ENCODE measurements around the gene CLIC4. TPM values are rescaled to one million over a fixed set of nuclear protein-coding genes. Genes with fewer than 3 reads are reported as not detected.

The CLIC4 gene
- polyA plus RNA-seq, 1 donor (not counting 4 experiments of a cell fraction or from before 2014, with no cell fraction given): 130 TPM

DNA sequence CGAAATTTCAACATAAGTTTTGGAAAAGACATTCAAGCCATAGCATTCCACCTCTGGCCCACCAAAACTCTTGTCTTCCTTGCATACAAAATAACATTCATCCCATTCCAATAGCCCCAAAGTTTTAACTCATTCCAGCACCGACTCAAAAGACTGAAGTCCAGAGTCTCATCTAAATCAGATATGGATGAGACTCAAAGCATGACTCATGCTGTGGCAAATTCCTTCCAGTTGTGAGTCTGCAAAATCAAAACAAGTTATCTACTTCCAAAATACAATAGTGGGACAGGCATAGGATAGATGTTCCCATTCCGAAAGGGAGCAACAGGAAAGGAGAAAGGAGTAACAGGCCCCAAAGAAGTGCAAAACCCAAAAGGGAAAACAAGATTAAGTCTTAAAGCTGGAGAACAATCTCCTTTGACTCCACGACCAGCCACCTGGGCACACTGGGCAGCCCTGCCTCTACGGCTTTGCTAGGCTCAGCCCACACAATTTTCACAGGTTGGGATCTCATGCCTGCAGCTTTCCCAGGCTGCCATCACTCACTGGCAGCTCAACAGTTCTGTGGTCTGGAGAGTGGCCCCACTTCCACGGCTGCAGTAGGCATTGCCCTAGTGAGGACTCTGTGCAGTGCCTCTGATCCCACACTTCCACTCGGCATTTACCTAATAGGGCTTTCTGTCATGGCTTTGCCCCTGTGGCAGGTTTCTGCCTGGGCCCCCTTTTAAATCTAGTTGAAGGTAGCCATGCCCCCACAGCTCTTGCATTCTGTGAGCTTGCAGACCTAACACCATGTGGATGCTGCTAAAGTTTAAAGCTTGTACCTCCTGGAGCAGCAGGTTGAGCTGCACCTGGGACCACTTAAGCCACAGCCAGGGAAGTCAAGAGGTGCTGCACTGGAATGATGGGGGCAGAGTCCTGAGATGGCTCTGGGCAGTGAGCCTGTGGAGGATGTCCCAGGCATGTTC is 133.8 kb downstream of the CLIC4 start:
- TF ChIP-seq, protein P1, sequence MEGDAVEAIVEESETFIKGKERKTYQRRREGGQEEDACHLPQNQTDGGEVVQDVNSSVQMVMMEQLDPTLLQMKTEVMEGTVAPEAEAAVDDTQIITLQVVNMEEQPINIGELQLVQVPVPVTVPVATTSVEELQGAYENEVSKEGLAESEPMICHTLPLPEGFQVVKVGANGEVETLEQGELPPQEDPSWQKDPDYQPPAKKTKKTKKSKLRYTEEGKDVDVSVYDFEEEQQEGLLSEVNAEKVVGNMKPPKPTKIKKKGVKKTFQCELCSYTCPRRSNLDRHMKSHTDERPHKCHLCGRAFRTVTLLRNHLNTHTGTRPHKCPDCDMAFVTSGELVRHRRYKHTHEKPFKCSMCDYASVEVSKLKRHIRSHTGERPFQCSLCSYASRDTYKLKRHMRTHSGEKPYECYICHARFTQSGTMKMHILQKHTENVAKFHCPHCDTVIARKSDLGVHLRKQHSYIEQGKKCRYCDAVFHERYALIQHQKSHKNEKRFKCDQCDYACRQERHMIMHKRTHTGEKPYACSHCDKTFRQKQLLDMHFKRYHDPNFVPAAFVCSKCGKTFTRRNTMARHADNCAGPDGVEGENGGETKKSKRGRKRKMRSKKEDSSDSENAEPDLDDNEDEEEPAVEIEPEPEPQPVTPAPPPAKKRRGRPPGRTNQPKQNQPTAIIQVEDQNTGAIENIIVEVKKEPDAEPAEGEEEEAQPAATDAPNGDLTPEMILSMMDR (optimal IDR thresholded peaks at IDR 0.05 in 1 of 3, IDR thresholded peaks at IDR 0.05 in 1 of 3, conservative IDR thresholded peaks at IDR 0.05 in 1 of 3; ENCODE audit: extremely low read depth in 1 of 3, insufficient read depth in 2 of 3, low read length in 3 of 3): no peak
- no peak for TF ChIP-seq EZH2 (IDR thresholded peaks at IDR 0.05; ENCODE audit: low read length)

DNA sequence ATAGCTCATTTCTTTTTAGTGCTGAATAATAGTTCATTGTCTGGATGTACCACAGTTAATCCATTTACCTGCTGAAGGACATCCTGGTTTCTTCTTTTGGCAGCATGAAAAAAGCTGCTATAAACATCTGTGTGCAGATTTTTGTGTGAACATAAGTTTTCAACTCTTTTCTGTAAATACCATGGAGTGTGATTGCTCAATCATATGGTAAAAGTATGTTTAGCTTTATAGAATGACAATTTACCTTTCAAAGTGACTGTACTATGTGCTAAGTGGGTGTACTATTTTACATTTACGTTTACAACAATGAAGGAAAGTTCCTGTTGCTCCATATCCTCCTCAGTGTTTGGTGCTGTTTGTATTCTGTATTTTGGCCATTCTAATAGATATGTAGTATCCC is 135.8 kb downstream of the CLIC4 start:
- Histone ChIP-seq H3K36me3 (ENCODE audit: control insufficient read depth in 2 of 2, extremely low read depth in 1 of 2, insufficient read depth in 2 of 2, low read length in 2 of 2) (no peaks in the 10 kb centered on the region), H3K9me3 (ENCODE audit: control insufficient read depth, low read depth, low read length) (no peaks in the 10 kb centered on the region), H4K20me1 (ENCODE audit: control insufficient read depth, extremely low read depth, insufficient read depth, low read length) (peaks cover 2% of the 10 kb centered on the region), H3K27me3 (ENCODE audit: control insufficient read depth, extremely low read depth, insufficient read depth, low read length) (peaks cover 3% of the 10 kb centered on the region), H3K4me3 (ENCODE audit: control insufficient read depth in 2 of 3, extremely low read depth in 1 of 3, insufficient read depth in 2 of 3, low read depth in 1 of 3, low read length in 3 of 3) (no peak overlapping the region), H3K27ac (ENCODE audit: control insufficient read depth, insufficient read depth, low read length) (no peak overlapping the region), H3K4me1 (ENCODE audit: control insufficient read depth, extremely low read depth, insufficient read depth, low read length) (peaks cover 3% of the 10 kb centered on the region), H3K9me1 (ENCODE audit: control insufficient read depth, extremely low read depth, insufficient read depth, low read length) (no peaks in the 10 kb centered on the region), H3K79me2 (ENCODE audit: control insufficient read depth, insufficient read depth, low read length) (no peaks in the 10 kb centered on the region), H2AFZ (ENCODE audit: control insufficient read depth, low read length) (no peak overlapping the region), H3K4me2 (ENCODE audit: control insufficient read depth, extremely low read depth, insufficient read depth, low read depth, low read length) (no peak overlapping the region), H3K9ac (ENCODE audit: control insufficient read depth, extremely low read depth, insufficient read depth, low read length) (no peak overlapping the region)
- dilution Hi-C loops (cut with MboI; ENCODE audit: extremely low pct_ligation_motif_present, low sequenced_read_pairs): no loop called here
- DNase-seq (ENCODE audit: low read depth, low spot score) (no peak), FAIRE-seq (no peak)
- no peak for TF ChIP-seq EZH2 (IDR thresholded peaks at IDR 0.05; ENCODE audit: low read length)
- TF ChIP-seq, protein P1 (optimal IDR thresholded peaks at IDR 0.05 in 1 of 3, IDR thresholded peaks at IDR 0.05 in 1 of 3, conservative IDR thresholded peaks at IDR 0.05 in 1 of 3; ENCODE audit: extremely low read depth in 1 of 3, insufficient read depth in 2 of 3, low read length in 3 of 3): no peak

More for the DNA sequence above, 133.8 kb downstream of the CLIC4 start:
- Histone ChIP-seq H3K9me3 (ENCODE audit: control insufficient read depth, low read depth, low read length) (no peaks in the 10 kb centered on the region), H3K27ac (ENCODE audit: control insufficient read depth, insufficient read depth, low read length) (no peak overlapping the region), H3K4me1 (ENCODE audit: control insufficient read depth, extremely low read depth, insufficient read depth, low read length) (peaks cover 13% of the 10 kb centered on the region), H2AFZ (ENCODE audit: control insufficient read depth, low read length) (no peak overlapping the region), H3K4me2 (ENCODE audit: control insufficient read depth, extremely low read depth, insufficient read depth, low read depth, low read length) (no peak overlapping the region), H3K79me2 (ENCODE audit: control insufficient read depth, insufficient read depth, low read length) (no peaks in the 10 kb centered on the region), H3K4me3 (ENCODE audit: control insufficient read depth in 2 of 3, extremely low read depth in 1 of 3, insufficient read depth in 2 of 3, low read depth in 1 of 3, low read length in 3 of 3) (no peak overlapping the region), H3K36me3 (ENCODE audit: control insufficient read depth in 2 of 2, extremely low read depth in 1 of 2, insufficient read depth in 2 of 2, low read length in 2 of 2) (no peaks in the 10 kb centered on the region), H3K9ac (ENCODE audit: control insufficient read depth, extremely low read depth, insufficient read depth, low read length) (no peak overlapping the region), H3K9me1 (ENCODE audit: control insufficient read depth, extremely low read depth, insufficient read depth, low read length) (no peaks in the 10 kb centered on the region), H3K27me3 (ENCODE audit: control insufficient read depth, extremely low read depth, insufficient read depth, low read length) (peaks cover under 1% of the 10 kb centered on the region), H4K20me1 (ENCODE audit: control insufficient read depth, extremely low read depth, insufficient read depth, low read length) (peaks cover 2% of the 10 kb centered on the region)
- FAIRE-seq: no peak
- dilution Hi-C loops (cut with MboI; ENCODE audit: extremely low pct_ligation_motif_present, low sequenced_read_pairs): no loop called here
- DNase-seq (ENCODE audit: low read depth, low spot score): no peak

All from keratinocyte (primary cell).